Measurements from ENCODE around the gene ACBD4.

DNA sequence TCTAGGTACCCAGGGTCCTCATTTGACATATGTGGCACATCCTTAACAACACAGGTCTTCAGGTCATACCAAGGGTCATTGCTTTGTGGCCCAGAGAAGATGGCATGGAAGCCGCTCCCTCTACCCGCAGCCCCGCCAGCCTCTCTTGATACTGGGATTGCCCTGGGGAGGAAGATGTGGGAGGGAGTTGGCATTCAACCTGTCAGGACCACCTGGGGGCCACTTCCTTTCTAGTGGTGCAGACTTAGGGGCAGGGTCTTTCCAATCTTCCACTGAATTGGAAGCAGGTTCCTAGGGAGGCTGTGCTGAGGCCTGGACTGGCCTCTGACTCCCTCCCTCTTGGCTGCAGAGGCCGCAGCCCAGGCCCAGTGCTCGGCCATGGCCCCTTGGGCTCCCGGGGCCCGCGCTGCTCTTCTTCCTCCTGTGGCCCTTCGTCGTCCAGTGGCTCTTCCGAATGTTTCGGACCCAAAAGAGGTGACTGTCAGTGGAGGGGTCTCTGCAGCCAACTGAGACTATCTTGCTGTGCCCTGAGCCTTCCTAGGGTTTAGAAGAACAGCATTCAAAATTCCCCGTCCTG is 7.7 kb downstream of the ACBD4 start:
- no peak for TF ChIP-seq POLR2A (IDR thresholded peaks at IDR 0.05)
- TF ChIP-seq, protein P1, sequence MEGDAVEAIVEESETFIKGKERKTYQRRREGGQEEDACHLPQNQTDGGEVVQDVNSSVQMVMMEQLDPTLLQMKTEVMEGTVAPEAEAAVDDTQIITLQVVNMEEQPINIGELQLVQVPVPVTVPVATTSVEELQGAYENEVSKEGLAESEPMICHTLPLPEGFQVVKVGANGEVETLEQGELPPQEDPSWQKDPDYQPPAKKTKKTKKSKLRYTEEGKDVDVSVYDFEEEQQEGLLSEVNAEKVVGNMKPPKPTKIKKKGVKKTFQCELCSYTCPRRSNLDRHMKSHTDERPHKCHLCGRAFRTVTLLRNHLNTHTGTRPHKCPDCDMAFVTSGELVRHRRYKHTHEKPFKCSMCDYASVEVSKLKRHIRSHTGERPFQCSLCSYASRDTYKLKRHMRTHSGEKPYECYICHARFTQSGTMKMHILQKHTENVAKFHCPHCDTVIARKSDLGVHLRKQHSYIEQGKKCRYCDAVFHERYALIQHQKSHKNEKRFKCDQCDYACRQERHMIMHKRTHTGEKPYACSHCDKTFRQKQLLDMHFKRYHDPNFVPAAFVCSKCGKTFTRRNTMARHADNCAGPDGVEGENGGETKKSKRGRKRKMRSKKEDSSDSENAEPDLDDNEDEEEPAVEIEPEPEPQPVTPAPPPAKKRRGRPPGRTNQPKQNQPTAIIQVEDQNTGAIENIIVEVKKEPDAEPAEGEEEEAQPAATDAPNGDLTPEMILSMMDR (IDR thresholded peaks at IDR 0.05) = no peak
